ENCODE measurements around the gene MORC1.

Gene MORC1

GRCh38 chr3:109117939-109118338 is at the start of gene MORC1:
MORC1 (minus strand) TSS chr3:109118134; CDS start chr3:109118059, 75 bp downstream.
- no peak within 1 kb of the TSS for H3K27ac ChIP-seq
- TF ChIP-seq CTCF (conservative IDR thresholded peaks at IDR 0.05) (peak; percentile 33), ZFX (IDR thresholded peaks at IDR 0.05) (no peak)

- no peak overlapping the region for H3K27ac ChIP-seq
- TF ChIP-seq ZFX (IDR thresholded peaks at IDR 0.05) (no peak), CTCF (conservative IDR thresholded peaks at IDR 0.05) (no peak)
These were observed 48.0 kb upstream of the MORC1 start for GRCh38 chr3:109165905-109166304.

- no peak overlapping the region for H3K27ac ChIP-seq
- no peak for TF ChIP-seq ZFX (IDR thresholded peaks at IDR 0.05)
- no peak for TF ChIP-seq CTCF (conservative IDR thresholded peaks at IDR 0.05)
These were observed 43.7 kb upstream of the MORC1 start for GRCh38 chr3:109161487-109162123.

- TF ChIP-seq CTCF (conservative IDR thresholded peaks at IDR 0.05) (no peak), ZFX (IDR thresholded peaks at IDR 0.05) (no peak)
- H3K27ac ChIP-seq: no peak overlapping the region
These were observed 37.9 kb upstream of the MORC1 start for GRCh38 chr3:109155828-109156227.

GRCh38 chr3:109154979-109155378 is 37.0 kb upstream of the MORC1 start:
- no peak overlapping the region for H3K27ac ChIP-seq
- no peak for TF ChIP-seq ZFX (IDR thresholded peaks at IDR 0.05)
- no peak for TF ChIP-seq CTCF (conservative IDR thresholded peaks at IDR 0.05)

GRCh38 chr3:109152320-109152719 is 34.4 kb upstream of the MORC1 start:
- no peak overlapping the region for H3K27ac ChIP-seq
- TF ChIP-seq CTCF (conservative IDR thresholded peaks at IDR 0.05) (no peak), ZFX (IDR thresholded peaks at IDR 0.05) (no peak)

- TF ChIP-seq ZFX (IDR thresholded peaks at IDR 0.05) (no peak), CTCF (conservative IDR thresholded peaks at IDR 0.05) (no peak)
These were observed 31.1 kb upstream of the MORC1 start for GRCh38 chr3:109149078-109149477.

More at GRCh38 chr3:109149078-109149477, 31.1 kb upstream of the MORC1 start:
- H3K27ac ChIP-seq: no peak overlapping the region
